WTC11 (cell line): ENCODE data around the gene SERPINA9.

Experiments
- CREB1 ChIP-seq: sonication (generic); formaldehyde crosslinking; IDR thresholded peaks from 2 replicates; pipeline ENCODE4 v1.8.0; 2023; ENCODE audit warnings: mild to moderate bottlenecking, missing genetic modification reagents
- CREM ChIP-seq: sonication (generic); formaldehyde crosslinking; IDR thresholded peaks from 2 replicates; pipeline ENCODE4 v1.8.1; 2022; ENCODE audit warnings: mild to moderate bottlenecking, missing genetic modification reagents, moderate library complexity
- ELF4 ChIP-seq: sonication (generic); formaldehyde crosslinking; IDR thresholded peaks from 2 replicates; pipeline ENCODE4 v1.8.1; 2022; ENCODE audit warnings: low read depth, mild to moderate bottlenecking, moderate library complexity, missing genetic modification reagents
- NR2C2 ChIP-seq: sonication (generic); formaldehyde crosslinking; IDR thresholded peaks from 2 replicates; pipeline ENCODE4 v1.8.0; 2022; ENCODE audit warnings: mild to moderate bottlenecking, missing genetic modification reagents
- RELA ChIP-seq: sonication (generic); formaldehyde crosslinking; IDR thresholded peaks from 2 replicates; pipeline ENCODE4 v1.8.1; 2022; ENCODE audit warnings: missing genetic modification reagents, mild to moderate bottlenecking, borderline replicate concordance
- TF ChIP-seq, protein P1 (sequence below): fragments of 200-600 bp; IDR thresholded peaks from 2 replicates; pipeline ENCODE4 v1.8.0; 2022; ENCODE audit warnings: antibody characterized with exemption
- TF ChIP-seq, protein P2 (sequence below): sonication (generic); formaldehyde crosslinking; IDR thresholded peaks from 2 replicates; pipeline ENCODE4 v1.8.1; 2022; ENCODE audit warnings: low read depth, missing genetic modification reagents, borderline replicate concordance
- TF ChIP-seq, protein P3 (sequence below): sonication (generic); formaldehyde crosslinking; IDR thresholded peaks from 2 replicates; pipeline ENCODE4 v1.8.1; 2022; ENCODE audit warnings: missing genetic modification reagents, borderline replicate concordance
- TF ChIP-seq, protein P4 (sequence below): sonication (generic); formaldehyde crosslinking; conservative IDR thresholded peaks from 2 replicates; pipeline ENCODE4 v1.8.1; 2022; ENCODE audit warnings: mild to moderate bottlenecking, missing genetic modification reagents
- TF ChIP-seq, protein P5 (sequence below): sonication (generic); formaldehyde crosslinking; IDR thresholded peaks from 2 replicates; pipeline ENCODE4 v1.8.1; 2023; ENCODE audit warnings: mild to moderate bottlenecking, missing genetic modification reagents, borderline replicate concordance

DNA sequence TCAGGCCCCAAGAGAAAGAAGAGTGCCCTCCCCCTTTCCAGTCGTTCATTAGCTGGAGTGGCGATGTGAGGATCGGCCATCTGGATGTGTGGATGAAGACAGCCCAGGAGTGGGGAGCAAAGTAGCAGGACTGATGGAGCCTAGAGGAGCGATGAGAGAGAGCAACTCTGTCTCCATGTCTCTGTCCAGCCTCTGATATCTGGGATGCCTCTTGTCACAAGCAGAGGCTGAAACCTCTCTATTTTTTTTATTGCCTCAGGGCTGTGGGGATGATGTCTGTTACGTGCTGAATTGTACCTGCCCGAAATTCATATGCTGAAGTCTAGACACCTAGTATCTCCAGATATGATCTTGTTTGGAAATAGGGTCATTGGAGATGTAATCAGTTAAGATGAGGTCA lies 26.1 kb downstream of the SERPINA9 start:
- TF ChIP-seq, protein P1, sequence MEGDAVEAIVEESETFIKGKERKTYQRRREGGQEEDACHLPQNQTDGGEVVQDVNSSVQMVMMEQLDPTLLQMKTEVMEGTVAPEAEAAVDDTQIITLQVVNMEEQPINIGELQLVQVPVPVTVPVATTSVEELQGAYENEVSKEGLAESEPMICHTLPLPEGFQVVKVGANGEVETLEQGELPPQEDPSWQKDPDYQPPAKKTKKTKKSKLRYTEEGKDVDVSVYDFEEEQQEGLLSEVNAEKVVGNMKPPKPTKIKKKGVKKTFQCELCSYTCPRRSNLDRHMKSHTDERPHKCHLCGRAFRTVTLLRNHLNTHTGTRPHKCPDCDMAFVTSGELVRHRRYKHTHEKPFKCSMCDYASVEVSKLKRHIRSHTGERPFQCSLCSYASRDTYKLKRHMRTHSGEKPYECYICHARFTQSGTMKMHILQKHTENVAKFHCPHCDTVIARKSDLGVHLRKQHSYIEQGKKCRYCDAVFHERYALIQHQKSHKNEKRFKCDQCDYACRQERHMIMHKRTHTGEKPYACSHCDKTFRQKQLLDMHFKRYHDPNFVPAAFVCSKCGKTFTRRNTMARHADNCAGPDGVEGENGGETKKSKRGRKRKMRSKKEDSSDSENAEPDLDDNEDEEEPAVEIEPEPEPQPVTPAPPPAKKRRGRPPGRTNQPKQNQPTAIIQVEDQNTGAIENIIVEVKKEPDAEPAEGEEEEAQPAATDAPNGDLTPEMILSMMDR: no peak
- no peak for TF ChIP-seq CREB1 (CRISPR knock-in tag)
- TF ChIP-seq, protein P2, sequence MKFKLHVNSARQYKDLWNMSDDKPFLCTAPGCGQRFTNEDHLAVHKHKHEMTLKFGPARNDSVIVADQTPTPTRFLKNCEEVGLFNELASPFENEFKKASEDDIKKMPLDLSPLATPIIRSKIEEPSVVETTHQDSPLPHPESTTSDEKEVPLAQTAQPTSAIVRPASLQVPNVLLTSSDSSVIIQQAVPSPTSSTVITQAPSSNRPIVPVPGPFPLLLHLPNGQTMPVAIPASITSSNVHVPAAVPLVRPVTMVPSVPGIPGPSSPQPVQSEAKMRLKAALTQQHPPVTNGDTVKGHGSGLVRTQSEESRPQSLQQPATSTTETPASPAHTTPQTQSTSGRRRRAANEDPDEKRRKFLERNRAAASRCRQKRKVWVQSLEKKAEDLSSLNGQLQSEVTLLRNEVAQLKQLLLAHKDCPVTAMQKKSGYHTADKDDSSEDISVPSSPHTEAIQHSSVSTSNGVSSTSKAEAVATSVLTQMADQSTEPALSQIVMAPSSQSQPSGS: no peak
- no peak for TF ChIP-seq NR2C2 (CRISPR knock-in tag)
- TF ChIP-seq, protein P3, sequence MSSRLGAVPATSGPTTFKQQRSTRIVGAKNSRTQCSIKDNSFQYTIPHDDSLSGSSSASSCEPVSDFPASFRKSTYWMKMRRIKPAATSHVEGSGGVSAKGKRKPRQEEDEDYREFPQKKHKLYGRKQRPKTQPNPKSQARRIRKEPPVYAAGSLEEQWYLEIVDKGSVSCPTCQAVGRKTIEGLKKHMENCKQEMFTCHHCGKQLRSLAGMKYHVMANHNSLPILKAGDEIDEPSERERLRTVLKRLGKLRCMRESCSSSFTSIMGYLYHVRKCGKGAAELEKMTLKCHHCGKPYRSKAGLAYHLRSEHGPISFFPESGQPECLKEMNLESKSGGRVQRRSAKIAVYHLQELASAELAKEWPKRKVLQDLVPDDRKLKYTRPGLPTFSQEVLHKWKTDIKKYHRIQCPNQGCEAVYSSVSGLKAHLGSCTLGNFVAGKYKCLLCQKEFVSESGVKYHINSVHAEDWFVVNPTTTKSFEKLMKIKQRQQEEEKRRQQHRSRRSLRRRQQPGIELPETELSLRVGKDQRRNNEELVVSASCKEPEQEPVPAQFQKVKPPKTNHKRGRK (CRISPR knock-in tag): no peak
- no peak for TF ChIP-seq ELF4 (CRISPR knock-in tag)
- TF ChIP-seq, protein P4, sequence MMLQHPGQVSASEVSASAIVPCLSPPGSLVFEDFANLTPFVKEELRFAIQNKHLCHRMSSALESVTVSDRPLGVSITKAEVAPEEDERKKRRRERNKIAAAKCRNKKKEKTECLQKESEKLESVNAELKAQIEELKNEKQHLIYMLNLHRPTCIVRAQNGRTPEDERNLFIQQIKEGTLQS: no peak
- no peak for TF ChIP-seq RELA (CRISPR knock-in tag)
- TF ChIP-seq, protein P5, sequence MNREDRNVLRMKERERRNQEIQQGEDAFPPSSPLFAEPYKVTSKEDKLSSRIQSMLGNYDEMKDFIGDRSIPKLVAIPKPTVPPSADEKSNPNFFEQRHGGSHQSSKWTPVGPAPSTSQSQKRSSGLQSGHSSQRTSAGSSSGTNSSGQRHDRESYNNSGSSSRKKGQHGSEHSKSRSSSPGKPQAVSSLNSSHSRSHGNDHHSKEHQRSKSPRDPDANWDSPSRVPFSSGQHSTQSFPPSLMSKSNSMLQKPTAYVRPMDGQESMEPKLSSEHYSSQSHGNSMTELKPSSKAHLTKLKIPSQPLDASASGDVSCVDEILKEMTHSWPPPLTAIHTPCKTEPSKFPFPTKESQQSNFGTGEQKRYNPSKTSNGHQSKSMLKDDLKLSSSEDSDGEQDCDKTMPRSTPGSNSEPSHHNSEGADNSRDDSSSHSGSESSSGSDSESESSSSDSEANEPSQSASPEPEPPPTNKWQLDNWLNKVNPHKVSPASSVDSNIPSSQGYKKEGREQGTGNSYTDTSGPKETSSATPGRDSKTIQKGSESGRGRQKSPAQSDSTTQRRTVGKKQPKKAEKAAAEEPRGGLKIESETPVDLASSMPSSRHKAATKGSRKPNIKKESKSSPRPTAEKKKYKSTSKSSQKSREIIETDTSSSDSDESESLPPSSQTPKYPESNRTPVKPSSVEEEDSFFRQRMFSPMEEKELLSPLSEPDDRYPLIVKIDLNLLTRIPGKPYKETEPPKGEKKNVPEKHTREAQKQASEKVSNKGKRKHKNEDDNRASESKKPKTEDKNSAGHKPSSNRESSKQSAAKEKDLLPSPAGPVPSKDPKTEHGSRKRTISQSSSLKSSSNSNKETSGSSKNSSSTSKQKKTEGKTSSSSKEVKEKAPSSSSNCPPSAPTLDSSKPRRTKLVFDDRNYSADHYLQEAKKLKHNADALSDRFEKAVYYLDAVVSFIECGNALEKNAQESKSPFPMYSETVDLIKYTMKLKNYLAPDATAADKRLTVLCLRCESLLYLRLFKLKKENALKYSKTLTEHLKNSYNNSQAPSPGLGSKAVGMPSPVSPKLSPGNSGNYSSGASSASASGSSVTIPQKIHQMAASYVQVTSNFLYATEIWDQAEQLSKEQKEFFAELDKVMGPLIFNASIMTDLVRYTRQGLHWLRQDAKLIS: no peak
- TF ChIP-seq CREM (CRISPR knock-in tag): no peak
